Stimulated activated CD8-positive, alpha-beta memory T cell treated with anti-CD3 and anti-CD28 coated beads, Interleukin-12 subunit alpha, Interleukin-12 subunit beta, amount 100 ng/mL, for 24 hours (primary cell): ENCODE data around the gene MITF.
"Not testable (repeated sequence)": the region's sequence is repeated elsewhere in the genome, so short reads cannot be mapped to it uniquely, and the experiment has no call there.

ENCODE experiments used
- DNase-seq: peaks from one replicate; pipeline ENCODE4 v3.0.0-alpha.2; 2020; ENCODE audit errors: extremely low read depth

Gene MITF

GRCh38 chr3:69787436-69788168 is 48.3 kb downstream of the MITF start:
- DNase-seq, result no peak

- no peak for DNase-seq
Measured at GRCh38 chr3:69791106-69791505, 51.8 kb downstream of the MITF start.

GRCh38 chr3:69791919-69792399 is 52.7 kb downstream of the MITF start:
- no peak for DNase-seq

GRCh38 chr3:69796126-69796525 is 56.9 kb downstream of the MITF start:
- not testable (repeated sequence) for DNase-seq

- no peak for DNase-seq
Measured at GRCh38 chr3:69803681-69804270, 64.5 kb downstream of the MITF start.

GRCh38 chr3:69805491-69805890 is 66.2 kb downstream of the MITF start:
- no peak for DNase-seq

- no peak for DNase-seq
Measured at GRCh38 chr3:69806735-69807438, 67.6 kb downstream of the MITF start.

- no peak for DNase-seq
Measured at GRCh38 chr3:69807674-69808073, 68.4 kb downstream of the MITF start.

GRCh38 chr3:69809076-69809835 is 70.0 kb downstream of the MITF start:
- no peak for DNase-seq

- no peak for DNase-seq
Measured at GRCh38 chr3:69811452-69812401, 72.5 kb downstream of the MITF start.

- DNase-seq, result no peak
Measured at GRCh38 chr3:69815970-69816369, 76.7 kb downstream of the MITF start.

- DNase-seq, result no peak
Measured at GRCh38 chr3:69817988-69818387, 78.7 kb downstream of the MITF start.

- DNase-seq, result no peak
Measured at GRCh38 chr3:69819282-69819681, 80.0 kb downstream of the MITF start.

GRCh38 chr3:69821133-69821532 is 81.9 kb downstream of the MITF start:
- DNase-seq, result no peak

- no peak for DNase-seq
Measured at GRCh38 chr3:69823743-69824142, 84.5 kb downstream of the MITF start.

- no peak for DNase-seq
Measured at GRCh38 chr3:69825446-69825845, 86.2 kb downstream of the MITF start.

GRCh38 chr3:69827127-69827526 is 87.9 kb downstream of the MITF start:
- no peak for DNase-seq

GRCh38 chr3:69828817-69829216 is 89.6 kb downstream of the MITF start:
- no peak for DNase-seq

- no peak for DNase-seq
Measured at GRCh38 chr3:69830147-69830546, 90.9 kb downstream of the MITF start.

- DNase-seq, result no peak
Measured at GRCh38 chr3:69831737-69832136, 92.5 kb downstream of the MITF start.

GRCh38 chr3:69833591-69833990 is 94.3 kb downstream of the MITF start:
- no peak for DNase-seq
